Measurements from ENCODE around the gene ESYT2. TPM values are rescaled to one million over a fixed set of nuclear protein-coding genes. Genes with fewer than 3 reads are reported as not detected.
"Not testable (repeated sequence)": the region's sequence is repeated elsewhere in the genome, so short reads cannot be mapped to it uniquely, and the experiment has no call there.

The ESYT2 gene
- total RNA-seq, 1 experiment from 2014 or later: 33.1 TPM

GRCh38 chr7:158840604-158841003 is 11.3 kb upstream of the ESYT2 start:
- DNase-seq: no peak
- Histone ChIP-seq H3K36me3 (replicated peaks; ENCODE audit: control insufficient read depth, insufficient read depth, low read length) (no peaks in the 10 kb centered on the region), H3K27me3 (ENCODE audit: control insufficient read depth, insufficient read depth, low read length) (no peaks in the 10 kb centered on the region; the same call in 1 of the 2 replicates), H3K4me3 (ENCODE audit: insufficient read depth, low read depth, low read length) (no peak overlapping the region)

GRCh38 chr7:158839177-158839576 is 9.9 kb upstream of the ESYT2 start:
- not testable (repeated sequence) for DNase-seq; H3K36me3 ChIP-seq (replicated peaks; ENCODE audit: control insufficient read depth, insufficient read depth, low read length); H3K4me3 ChIP-seq (ENCODE audit: insufficient read depth, low read depth, low read length); H3K27me3 ChIP-seq (ENCODE audit: control insufficient read depth, insufficient read depth, low read length)

- DNase-seq: no peak
- Histone ChIP-seq H3K27me3 (ENCODE audit: control insufficient read depth, insufficient read depth, low read length) (no peaks in the 10 kb centered on the region; the same call in 1 of the 2 replicates), H3K36me3 (replicated peaks; ENCODE audit: control insufficient read depth, insufficient read depth, low read length) (no peaks in the 10 kb centered on the region), H3K4me3 (ENCODE audit: insufficient read depth, low read depth, low read length) (no peak overlapping the region)
Observed at GRCh38 chr7:158837790-158838637, 8.7 kb upstream of the ESYT2 start.

- no peak for DNase-seq
- H3K36me3 ChIP-seq (replicated peaks; ENCODE audit: control insufficient read depth, insufficient read depth, low read length): no peaks in the 10 kb centered on the region
- no peaks in the 10 kb centered on the region; the same call in 1 of the 2 replicates for H3K27me3 ChIP-seq (ENCODE audit: control insufficient read depth, insufficient read depth, low read length)
- H3K4me3 ChIP-seq (ENCODE audit: insufficient read depth, low read depth, low read length): no peak overlapping the region
Observed at GRCh38 chr7:158836692-158837091, 7.4 kb upstream of the ESYT2 start.

GRCh38 chr7:158834878-158835784 is 5.8 kb upstream of the ESYT2 start:
- Histone ChIP-seq H3K36me3 (replicated peaks; ENCODE audit: control insufficient read depth, insufficient read depth, low read length) (no peaks in the 10 kb centered on the region), H3K4me3 (ENCODE audit: insufficient read depth, low read depth, low read length) (no peak overlapping the region), H3K27me3 (ENCODE audit: control insufficient read depth, insufficient read depth, low read length) (no peaks in the 10 kb centered on the region; the same call in 1 of the 2 replicates)
- no peak for DNase-seq

- Histone ChIP-seq H3K4me3 (ENCODE audit: insufficient read depth, low read depth, low read length) (no peak overlapping the region), H3K27me3 (ENCODE audit: control insufficient read depth, insufficient read depth, low read length) (no peaks in the 10 kb centered on the region; the same call in 1 of the 2 replicates), H3K36me3 (replicated peaks; ENCODE audit: control insufficient read depth, insufficient read depth, low read length) (no peaks in the 10 kb centered on the region)
Observed at GRCh38 chr7:158832994-158833393, 3.7 kb upstream of the ESYT2 start.

GRCh38 chr7:158831738-158832091 is 2.4 kb upstream of the ESYT2 start:
- Histone ChIP-seq H3K4me3 (ENCODE audit: insufficient read depth, low read depth, low read length) (no peak overlapping the region), H3K36me3 (replicated peaks; ENCODE audit: control insufficient read depth, insufficient read depth, low read length) (no peaks in the 10 kb centered on the region), H3K27me3 (ENCODE audit: control insufficient read depth, insufficient read depth, low read length) (no peaks in the 10 kb centered on the region; the same call in 1 of the 2 replicates)
- no peak for DNase-seq

More at GRCh38 chr7:158832994-158833393, 3.7 kb upstream of the ESYT2 start:
- no peak for DNase-seq

- Histone ChIP-seq H3K4me3 (ENCODE audit: insufficient read depth, low read depth, low read length) (peak overlapping the region; percentile 96), H3K27me3 (ENCODE audit: control insufficient read depth, insufficient read depth, low read length) (no peaks in the 10 kb centered on the region; the same call in 1 of the 2 replicates), H3K36me3 (replicated peaks; ENCODE audit: control insufficient read depth, insufficient read depth, low read length) (no peaks in the 10 kb centered on the region)
- DNase-seq: no peak
Observed at GRCh38 chr7:158830211-158830723, 958 bp upstream of the ESYT2 start.

- DNase-seq: no peak
- H3K36me3 ChIP-seq (replicated peaks; ENCODE audit: control insufficient read depth, insufficient read depth, low read length): no peaks in the 10 kb centered on the region
- H3K4me3 ChIP-seq (ENCODE audit: insufficient read depth, low read depth, low read length): peak overlapping the region; percentile 96
- H3K27me3 ChIP-seq (ENCODE audit: control insufficient read depth, insufficient read depth, low read length): no peaks in the 10 kb centered on the region; the same call in 1 of the 2 replicates
Observed at GRCh38 chr7:158829021-158829341, 328 bp downstream of the ESYT2 start.

GRCh38 chr7:158828133-158829020 is 932 bp downstream of the ESYT2 start:
- H3K36me3 ChIP-seq (replicated peaks; ENCODE audit: control insufficient read depth, insufficient read depth, low read length): no peaks in the 10 kb centered on the region
- DNase-seq: peak; percentile 90
- no peaks in the 10 kb centered on the region; the same call in 1 of the 2 replicates for H3K27me3 ChIP-seq (ENCODE audit: control insufficient read depth, insufficient read depth, low read length)
- H3K4me3 ChIP-seq (ENCODE audit: insufficient read depth, low read depth, low read length): peak overlapping the region; percentile 96

- DNase-seq: no peak
- no peaks in the 10 kb centered on the region; the same call in 1 of the 2 replicates for H3K27me3 ChIP-seq (ENCODE audit: control insufficient read depth, insufficient read depth, low read length)
- H3K4me3 ChIP-seq (ENCODE audit: insufficient read depth, low read depth, low read length): peak overlapping the region; percentile 96
- no peaks in the 10 kb centered on the region for H3K36me3 ChIP-seq (replicated peaks; ENCODE audit: control insufficient read depth, insufficient read depth, low read length)
Observed at GRCh38 chr7:158827411-158828132, 1.7 kb downstream of the ESYT2 start.

GRCh38 chr7:158825628-158826289 is 3.5 kb downstream of the ESYT2 start:
- DNase-seq: no peak
- H3K36me3 ChIP-seq (replicated peaks; ENCODE audit: control insufficient read depth, insufficient read depth, low read length): no peaks in the 10 kb centered on the region
- H3K27me3 ChIP-seq (ENCODE audit: control insufficient read depth, insufficient read depth, low read length): no peaks in the 10 kb centered on the region; the same call in 1 of the 2 replicates
- no peak overlapping the region for H3K4me3 ChIP-seq (ENCODE audit: insufficient read depth, low read depth, low read length)

- no peaks in the 10 kb centered on the region for H3K36me3 ChIP-seq (replicated peaks; ENCODE audit: control insufficient read depth, insufficient read depth, low read length)
- H3K27me3 ChIP-seq (ENCODE audit: control insufficient read depth, insufficient read depth, low read length): no peaks in the 10 kb centered on the region; the same call in 1 of the 2 replicates
- DNase-seq: no peak
- H3K4me3 ChIP-seq (ENCODE audit: insufficient read depth, low read depth, low read length): no peak overlapping the region
Observed at GRCh38 chr7:158824028-158824427, 5.3 kb downstream of the ESYT2 start.

Data from H7 (cell line).